Endometrial microvascular endothelial cells (primary cell): ENCODE measurements around the gene COBL. TPM values are rescaled to one million over a fixed set of nuclear protein-coding genes. Genes with fewer than 3 reads are reported as not detected.

ENCODE experiments used
- in situ Hi-C: cut with HindIII; loops from 2 replicates; pipeline ENCODE4 v1.10.0; 2017; ENCODE audit warnings: low sequenced_read_pairs, low pct_unique_long_range_greater_than_20kb; ENCODE audit errors: inconsistent ontology term
- total RNA-seq: library from RNA; depleted of rRNA; stranded (reverse); fragments of >200 nt; gene quantifications from one replicate; pipeline ENCODE4 v1.2.3, GENCODE V29; 2015; ENCODE audit errors: inconsistent ontology term

The COBL gene
- total RNA-seq, 1 donor from 2014 or later = not detected

DNA sequence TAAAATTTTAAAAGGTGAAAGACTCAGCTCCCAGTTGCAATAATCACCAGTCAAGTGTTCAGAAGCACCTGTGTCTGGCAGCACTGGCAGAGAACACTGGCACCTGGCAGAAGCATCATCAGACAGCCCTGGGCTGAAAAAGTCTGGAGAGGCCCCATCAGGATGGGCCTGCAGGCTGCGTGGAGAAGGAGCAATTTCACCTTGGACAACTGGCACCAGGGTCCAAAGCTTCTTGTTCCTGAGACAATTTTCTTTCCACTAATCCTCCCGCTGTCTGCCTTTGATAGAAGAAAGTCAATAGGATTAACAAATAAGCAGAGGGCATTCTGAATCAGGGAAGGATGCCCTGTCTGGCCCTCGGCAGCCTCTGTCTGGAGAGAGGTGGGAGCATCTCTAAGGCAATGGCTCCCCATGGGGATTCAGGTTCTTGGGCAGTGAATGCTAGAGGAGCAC, 6.5 kb downstream of the COBL start:
- in situ Hi-C loops = no loop called here

DNA sequence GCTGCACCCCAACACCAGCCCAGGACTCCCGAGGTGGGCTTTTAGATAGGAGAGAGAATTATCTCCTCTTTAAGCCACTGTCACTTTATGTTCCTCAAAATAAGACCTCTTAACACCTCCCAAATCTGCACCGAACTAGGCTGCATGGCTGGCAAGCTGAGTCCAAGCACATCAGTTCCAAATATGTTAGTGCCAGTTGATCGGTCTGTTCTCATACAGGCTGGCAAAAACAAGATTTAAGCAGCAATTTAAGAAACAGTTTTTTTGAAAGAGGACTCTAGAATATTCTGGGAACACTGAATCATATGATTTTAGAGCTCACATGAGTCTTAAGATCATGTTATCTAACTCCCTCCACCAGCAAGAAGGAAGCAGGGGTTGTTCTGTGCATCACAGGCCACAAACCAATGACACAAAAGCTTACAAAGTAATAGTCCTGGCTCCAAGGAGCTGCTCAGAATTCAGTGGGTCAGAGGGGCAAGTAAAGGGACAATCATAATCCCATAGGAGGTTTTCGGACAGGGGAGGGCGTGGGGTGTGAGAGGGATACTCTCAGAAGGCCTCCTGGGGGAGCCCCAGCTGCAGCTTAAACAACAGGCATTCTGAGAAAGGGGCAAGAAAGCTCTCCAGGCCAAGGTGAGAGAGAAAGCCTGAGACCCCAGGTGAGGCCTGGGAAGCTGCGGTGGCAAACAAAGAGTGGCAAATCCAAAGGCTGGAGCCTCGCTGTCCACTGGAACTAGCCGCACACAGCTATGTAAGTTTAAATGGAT, 7.1 kb downstream of the COBL start:
- in situ Hi-C loops = no loop called here

DNA sequence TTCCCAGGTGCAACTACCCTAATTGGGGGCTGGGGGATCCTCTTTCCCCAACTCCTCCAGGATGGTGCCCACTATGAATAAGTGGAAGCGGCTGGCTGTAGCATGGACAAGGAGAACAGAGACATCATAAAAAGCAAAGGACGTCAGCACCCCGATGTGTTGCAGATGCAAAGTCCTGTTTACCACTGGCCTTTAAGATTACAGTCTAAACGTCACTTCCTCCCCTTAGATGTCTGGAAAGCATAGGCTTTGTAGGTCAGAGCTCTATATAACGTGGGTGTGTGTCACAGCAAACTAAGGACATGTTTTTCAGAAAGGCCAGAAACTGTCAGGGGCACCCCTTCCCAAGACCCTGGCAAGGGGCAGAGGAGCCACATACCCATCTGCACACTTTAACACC, 7.9 kb downstream of the COBL start:
- in situ Hi-C loops = no loop called here

- in situ Hi-C loops = no loop called here
These were observed 8.3 kb downstream of the COBL start for GRCh38 chr7:51308265-51308664.

DNA sequence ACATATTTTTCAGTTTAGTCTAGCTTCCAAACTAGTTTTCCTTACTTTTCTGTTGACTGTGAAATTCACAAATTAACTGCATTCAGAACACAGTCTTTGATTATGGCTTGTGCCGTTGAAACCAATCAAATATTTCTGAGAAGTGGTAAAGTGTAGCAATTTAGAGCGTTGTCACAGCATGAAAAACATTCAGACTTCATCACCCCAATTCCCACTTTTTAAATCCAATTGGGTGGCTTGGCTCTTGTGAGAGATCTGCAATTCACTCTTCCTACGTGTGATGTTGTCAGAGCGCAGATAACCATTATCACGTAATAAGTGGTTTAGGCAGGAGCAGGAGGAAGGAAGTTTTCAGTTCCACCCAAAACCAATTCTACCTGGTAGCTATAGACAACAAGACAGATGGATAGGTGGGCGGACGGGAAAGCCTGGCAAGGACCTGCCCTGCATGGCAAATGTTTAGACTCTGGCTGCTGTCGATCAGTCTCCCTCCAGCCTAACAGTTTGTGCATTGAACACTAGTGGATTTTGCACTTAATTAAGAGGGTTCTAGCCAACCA, 8.9 kb downstream of the COBL start:
- in situ Hi-C loops = no loop called here

- in situ Hi-C loops = no loop called here
These were observed 9.8 kb downstream of the COBL start for GRCh38 chr7:51306761-51307160.

GRCh38 chr7:51304729-51305128, 11.9 kb downstream of the COBL start:
- in situ Hi-C loops = no loop called here

GRCh38 chr7:51303142-51303525, 13.5 kb downstream of the COBL start:
- in situ Hi-C loops = no loop called here

- in situ Hi-C loops = no loop called here
These were observed 14.8 kb downstream of the COBL start for GRCh38 chr7:51301806-51302205.

DNA sequence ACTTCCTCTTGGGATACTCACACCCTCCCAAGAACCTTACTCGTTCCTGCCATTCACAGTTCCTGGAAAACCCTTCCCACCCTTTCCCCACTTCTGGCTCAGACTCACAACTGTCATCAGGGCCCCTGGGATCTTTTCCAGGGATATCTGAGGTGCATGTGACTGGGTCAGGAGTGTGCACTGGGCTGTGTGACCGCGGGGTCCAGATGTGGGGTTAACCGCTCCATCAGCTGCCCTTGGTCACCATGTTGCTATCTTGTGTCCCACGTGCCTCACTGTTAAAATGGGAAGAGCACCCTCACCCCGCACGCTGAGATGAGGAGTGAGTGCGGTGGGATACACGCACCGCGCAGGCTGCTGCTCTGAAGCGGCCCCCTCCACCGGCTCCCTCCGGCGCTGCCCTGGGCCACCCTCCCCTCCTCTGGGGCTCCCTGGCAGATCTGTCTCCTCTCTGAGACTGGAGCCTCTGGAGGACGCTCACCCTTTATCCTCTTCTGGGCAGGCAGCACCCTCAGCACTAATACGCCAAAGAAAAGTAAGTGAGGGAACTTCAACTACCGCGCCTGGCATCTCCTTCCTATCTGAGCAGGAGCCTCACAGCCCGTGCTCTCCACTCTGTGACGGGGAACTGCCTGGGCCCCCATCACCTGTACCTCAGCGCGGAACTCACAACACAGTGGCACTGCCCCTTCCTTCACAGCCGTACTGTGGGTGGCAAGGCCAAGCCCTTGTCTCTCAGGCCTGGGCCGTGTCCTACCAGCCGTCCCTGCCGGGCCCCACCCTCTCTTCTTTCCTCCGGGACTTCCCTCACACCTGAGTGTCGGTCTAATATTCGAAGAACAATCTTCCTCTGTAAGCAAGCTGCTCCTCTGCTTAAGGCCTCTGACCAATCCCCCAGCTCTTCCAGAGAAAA, 15.6 kb downstream of the COBL start:
- in situ Hi-C loops = no loop called here

GRCh38 chr7:51299391-51300133, 17.0 kb downstream of the COBL start:
- in situ Hi-C loops = no loop called here

GRCh38 chr7:51298912-51299311, 17.7 kb downstream of the COBL start:
- in situ Hi-C loops = no loop called here

- in situ Hi-C loops = no loop called here
These were observed 18.6 kb downstream of the COBL start for GRCh38 chr7:51297986-51298385.

DNA sequence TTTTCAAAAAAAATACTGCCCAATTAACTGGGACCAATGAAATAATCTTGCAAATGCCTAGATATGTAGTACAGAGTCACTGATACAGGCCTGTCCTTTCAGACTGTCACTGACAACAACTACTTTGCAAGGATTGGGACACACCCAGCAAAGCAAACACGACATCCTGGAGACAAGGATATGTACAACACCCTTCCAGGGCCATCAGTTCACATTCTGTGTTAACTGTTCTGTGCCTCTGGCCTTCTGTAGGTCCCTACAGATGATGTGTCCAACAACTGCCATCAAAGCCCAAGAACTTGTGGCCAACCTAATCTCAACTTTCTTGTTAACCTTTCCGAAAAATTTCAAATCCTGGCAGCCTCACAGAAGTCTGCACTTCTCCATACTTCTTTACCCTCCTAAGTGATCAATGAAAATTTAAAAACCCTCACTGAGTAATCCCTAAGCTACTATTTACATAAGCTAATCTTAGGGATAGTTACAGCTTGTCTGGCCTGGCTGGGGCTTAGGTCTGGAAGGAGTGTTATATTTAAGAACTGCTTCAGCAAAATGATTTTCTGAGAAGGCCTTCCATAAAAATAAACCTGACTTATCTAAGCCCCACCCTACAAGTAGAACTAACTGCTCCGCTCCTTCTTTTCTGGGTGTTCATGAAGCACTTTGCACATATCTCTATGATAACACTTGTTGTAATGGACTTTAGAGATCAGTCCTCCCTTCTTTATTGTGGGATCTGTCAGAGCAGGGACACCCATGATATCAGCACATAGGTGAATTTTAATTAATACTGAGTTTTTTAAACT, 21.0 kb downstream of the COBL start:
- in situ Hi-C loops = no loop called here

DNA sequence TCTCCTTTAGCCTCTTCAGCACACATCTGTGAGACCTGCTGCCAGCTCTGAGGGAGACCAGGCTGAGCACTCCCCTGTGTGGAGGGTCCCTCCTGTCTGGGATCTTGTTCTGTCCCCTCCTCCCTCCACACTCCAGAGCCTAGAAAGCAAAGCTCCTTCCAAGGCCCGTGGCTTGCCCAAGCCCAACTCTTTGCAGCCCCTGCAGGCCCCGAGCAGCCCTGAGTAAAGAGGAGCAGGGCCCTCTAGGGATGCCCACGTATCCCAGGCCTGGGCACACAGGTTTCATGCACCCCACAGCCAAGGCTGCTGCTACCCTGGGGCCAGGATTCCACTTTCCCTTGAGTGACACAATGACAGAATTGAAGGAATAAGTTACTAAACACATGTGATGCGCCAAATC, 24.0 kb downstream of the COBL start:
- in situ Hi-C loops = no loop called here

DNA sequence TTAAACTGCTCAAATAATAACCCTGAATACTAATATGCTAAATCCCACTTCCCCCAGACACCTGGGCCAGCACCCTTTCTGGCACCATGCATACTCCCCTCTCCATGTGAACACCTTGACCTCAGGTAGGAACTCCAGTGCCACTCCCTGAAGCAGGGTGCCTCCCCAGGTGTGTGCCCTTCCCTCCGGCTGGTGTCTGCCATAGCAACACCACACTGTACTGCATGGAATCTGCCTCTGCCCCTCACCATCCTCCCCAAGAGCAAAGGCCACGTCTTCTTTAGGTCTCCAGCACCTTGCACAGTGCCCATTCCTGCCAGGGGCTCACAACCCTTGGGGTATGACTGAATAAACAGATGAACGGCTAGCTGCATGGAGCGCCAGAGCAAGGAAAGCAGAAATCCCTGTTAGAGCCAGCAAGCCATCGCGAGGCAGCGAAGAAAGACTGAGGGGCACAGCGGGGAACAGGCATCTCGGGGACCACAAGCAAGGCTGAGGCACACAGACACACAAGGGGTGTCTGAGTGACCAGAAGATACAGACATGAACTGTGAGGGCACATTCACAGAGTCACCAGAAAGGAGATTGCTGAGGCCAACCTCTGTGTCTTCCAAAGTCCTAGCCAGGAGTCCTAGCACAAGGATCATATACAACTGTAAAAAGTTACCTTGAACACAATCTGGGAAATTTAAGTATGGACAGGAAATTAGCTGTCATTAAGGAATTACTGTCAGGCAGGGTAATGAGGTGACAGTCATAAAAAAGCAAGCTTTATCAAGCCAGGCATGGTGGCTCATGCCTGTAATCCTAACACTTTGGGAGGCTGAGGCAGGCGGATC, 25.7 kb downstream of the COBL start:
- in situ Hi-C loops = no loop called here

DNA sequence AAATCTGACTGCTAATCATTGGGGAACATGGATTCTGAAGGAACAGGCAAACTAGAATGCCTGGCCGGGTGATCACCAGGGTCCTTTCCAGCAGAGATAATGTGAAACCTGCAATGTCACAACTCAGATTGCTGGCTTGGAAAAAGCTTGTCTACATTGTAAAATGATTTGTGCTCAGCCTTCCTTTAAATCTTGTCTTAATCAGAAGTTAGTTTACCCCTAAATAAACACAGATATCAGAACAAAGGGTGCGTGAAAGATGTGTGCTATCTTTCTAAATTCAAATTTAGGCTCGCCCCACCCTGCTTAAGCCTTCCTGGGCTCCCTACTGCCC, 26.3 kb downstream of the COBL start:
- in situ Hi-C loops = no loop called here
